Measurements from ENCODE around the gene TBC1D1.

DNA sequence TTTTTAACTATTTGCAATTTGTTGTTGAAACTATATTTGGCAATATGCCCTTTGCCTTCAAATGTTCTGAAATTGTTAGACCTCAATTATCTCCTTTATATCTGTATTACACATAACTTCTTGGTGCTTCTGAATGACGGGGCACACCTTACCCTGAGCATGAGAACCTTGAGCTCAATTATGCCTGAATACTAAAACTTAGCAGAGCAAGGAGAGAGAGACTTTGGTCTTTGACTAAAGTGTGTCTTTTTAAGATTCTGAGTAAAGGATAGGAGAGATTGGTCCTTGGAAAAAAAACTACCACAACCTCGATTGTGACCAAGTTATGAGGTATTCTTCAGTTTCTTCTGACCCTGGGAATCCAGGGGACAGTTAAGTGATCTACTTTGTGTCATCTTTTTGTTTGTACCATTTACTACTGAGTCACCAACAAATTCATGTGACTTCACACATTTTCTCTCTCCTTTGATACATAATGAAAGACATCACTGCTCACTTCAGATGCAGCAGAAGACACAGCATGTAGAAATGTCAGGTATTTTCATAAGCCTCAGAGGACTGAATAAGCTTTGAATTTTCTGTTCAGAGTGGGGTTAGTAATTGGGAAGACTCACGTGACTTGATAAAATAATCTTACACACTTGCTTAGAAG lies 120.8 kb downstream of the TBC1D1 start:
- TF ChIP-seq, protein P1, sequence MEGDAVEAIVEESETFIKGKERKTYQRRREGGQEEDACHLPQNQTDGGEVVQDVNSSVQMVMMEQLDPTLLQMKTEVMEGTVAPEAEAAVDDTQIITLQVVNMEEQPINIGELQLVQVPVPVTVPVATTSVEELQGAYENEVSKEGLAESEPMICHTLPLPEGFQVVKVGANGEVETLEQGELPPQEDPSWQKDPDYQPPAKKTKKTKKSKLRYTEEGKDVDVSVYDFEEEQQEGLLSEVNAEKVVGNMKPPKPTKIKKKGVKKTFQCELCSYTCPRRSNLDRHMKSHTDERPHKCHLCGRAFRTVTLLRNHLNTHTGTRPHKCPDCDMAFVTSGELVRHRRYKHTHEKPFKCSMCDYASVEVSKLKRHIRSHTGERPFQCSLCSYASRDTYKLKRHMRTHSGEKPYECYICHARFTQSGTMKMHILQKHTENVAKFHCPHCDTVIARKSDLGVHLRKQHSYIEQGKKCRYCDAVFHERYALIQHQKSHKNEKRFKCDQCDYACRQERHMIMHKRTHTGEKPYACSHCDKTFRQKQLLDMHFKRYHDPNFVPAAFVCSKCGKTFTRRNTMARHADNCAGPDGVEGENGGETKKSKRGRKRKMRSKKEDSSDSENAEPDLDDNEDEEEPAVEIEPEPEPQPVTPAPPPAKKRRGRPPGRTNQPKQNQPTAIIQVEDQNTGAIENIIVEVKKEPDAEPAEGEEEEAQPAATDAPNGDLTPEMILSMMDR (IDR thresholded peaks at IDR 0.05; ENCODE audit: low read length) = no peak
- no peak for TF ChIP-seq EZH2phosphoT487 (IDR thresholded peaks at IDR 0.05; ENCODE audit: low read length)
- no peak for TF ChIP-seq EZH2 (optimal IDR thresholded peaks at IDR 0.05; ENCODE audit: low read depth, low read length)

Measured in MM.1S (cell line).